Measurements from ENCODE around the gene PPP3R1. TPM values are rescaled to one million over a fixed set of nuclear protein-coding genes. Genes with fewer than 3 reads are reported as not detected.

PPP3R1 gene
- total and polyA plus RNA-seq, 2 of the 4 experiments (the other 2 are of a cell fraction) = 9.1 to 17.3 TPM

DNA sequence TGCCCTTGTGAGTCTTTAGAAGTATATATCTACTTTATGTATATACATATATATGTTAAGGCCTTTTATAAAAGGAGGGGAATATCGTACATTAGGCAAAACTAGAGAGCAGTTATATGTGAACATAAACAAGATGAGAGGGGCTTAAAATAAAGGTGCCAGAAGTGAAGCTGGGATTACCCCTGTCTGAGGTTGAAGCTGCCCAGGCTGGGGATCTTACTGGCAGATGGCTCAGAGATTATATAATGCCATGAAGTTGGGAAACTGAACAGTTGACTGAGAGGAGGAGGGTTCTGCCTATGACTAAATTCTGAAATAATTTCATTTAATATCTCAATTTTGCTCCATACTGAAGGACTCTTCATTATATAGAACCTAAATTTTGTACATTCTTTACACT lies 88.7 kb downstream of the PPP3R1 start:
- H3K4me2 ChIP-seq (ENCODE audit: low read depth, low read length) = no peak overlapping the region
- H3K18ac ChIP-seq (ENCODE audit: low read depth, low read length) = no peak overlapping the region
- no peak overlapping the region for H2BK120ac ChIP-seq (ENCODE audit: low read depth, low read length)
- H3K9me1 ChIP-seq (ENCODE audit: insufficient read depth, low read length) = no peaks in the 10 kb centered on the region
- H3K27me3 ChIP-seq (ENCODE audit: control insufficient read depth, insufficient read depth, low read length) = no peaks in the 10 kb centered on the region
- peaks cover 17% of the 10 kb centered on the region for H3K36me3 ChIP-seq (ENCODE audit: control insufficient read depth, insufficient read depth, low read length)
- no peak overlapping the region for H2BK20ac ChIP-seq (ENCODE audit: low read depth, low read length)
- dilution Hi-C loops (cut with HindIII; ENCODE audit: low sequenced_read_pairs, unreplicated experiment) (no loop called here), in situ Hi-C loops (cut with MboI; ENCODE audit: low sequenced_read_pairs) (no loop called here), intact Hi-C loops (cut with micrococcal nuclease) (no loop called here)
- CTCF ChIA-PET = no interaction called here
- H4K8ac ChIP-seq (ENCODE audit: low read depth in 2 of 2, low read length in 2 of 2) = no peak overlapping the region
- H3K56ac ChIP-seq (ENCODE audit: extremely low read depth, insufficient read depth, low read length) = no peak overlapping the region
- H4K91ac ChIP-seq (ENCODE audit: insufficient read depth, low read depth, low read length) = no peak overlapping the region
- H3K4me1 ChIP-seq (ENCODE audit: control insufficient read depth, insufficient read depth, low read length) = peaks cover 2% of the 10 kb centered on the region; the same call in 1 of the 2 replicates
- H3K4ac ChIP-seq (ENCODE audit: low read depth, low read length) = no peak overlapping the region
- H2BK15ac ChIP-seq (ENCODE audit: low read depth, low read length) = no peak overlapping the region
- TF ChIP-seq, protein P1, sequence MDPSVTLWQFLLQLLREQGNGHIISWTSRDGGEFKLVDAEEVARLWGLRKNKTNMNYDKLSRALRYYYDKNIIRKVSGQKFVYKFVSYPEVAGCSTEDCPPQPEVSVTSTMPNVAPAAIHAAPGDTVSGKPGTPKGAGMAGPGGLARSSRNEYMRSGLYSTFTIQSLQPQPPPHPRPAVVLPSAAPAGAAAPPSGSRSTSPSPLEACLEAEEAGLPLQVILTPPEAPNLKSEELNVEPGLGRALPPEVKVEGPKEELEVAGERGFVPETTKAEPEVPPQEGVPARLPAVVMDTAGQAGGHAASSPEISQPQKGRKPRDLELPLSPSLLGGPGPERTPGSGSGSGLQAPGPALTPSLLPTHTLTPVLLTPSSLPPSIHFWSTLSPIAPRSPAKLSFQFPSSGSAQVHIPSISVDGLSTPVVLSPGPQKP (IDR thresholded peaks at IDR 0.05; ENCODE audit: borderline replicate concordance, low read depth, low read length) = no peak
- no peak for TF ChIP-seq SMC3 (IDR thresholded peaks at IDR 0.05; ENCODE audit: low read depth, low read length)
- no peak for TF ChIP-seq CHD1 (IDR thresholded peaks at IDR 0.05; ENCODE audit: low read depth, low read length)
- TF ChIP-seq FOS (IDR thresholded peaks at IDR 0.05; ENCODE audit: low read depth, low read length) = no peak
- TF ChIP-seq, protein P2, sequence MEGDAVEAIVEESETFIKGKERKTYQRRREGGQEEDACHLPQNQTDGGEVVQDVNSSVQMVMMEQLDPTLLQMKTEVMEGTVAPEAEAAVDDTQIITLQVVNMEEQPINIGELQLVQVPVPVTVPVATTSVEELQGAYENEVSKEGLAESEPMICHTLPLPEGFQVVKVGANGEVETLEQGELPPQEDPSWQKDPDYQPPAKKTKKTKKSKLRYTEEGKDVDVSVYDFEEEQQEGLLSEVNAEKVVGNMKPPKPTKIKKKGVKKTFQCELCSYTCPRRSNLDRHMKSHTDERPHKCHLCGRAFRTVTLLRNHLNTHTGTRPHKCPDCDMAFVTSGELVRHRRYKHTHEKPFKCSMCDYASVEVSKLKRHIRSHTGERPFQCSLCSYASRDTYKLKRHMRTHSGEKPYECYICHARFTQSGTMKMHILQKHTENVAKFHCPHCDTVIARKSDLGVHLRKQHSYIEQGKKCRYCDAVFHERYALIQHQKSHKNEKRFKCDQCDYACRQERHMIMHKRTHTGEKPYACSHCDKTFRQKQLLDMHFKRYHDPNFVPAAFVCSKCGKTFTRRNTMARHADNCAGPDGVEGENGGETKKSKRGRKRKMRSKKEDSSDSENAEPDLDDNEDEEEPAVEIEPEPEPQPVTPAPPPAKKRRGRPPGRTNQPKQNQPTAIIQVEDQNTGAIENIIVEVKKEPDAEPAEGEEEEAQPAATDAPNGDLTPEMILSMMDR (conservative IDR thresholded peaks at IDR 0.05; ENCODE audit: low read depth, low read length) = no peak
- no peak for TF ChIP-seq RCOR1 (IDR thresholded peaks at IDR 0.05; ENCODE audit: insufficient replicate concordance, low read length)
- TF ChIP-seq POLR2A (IDR thresholded peaks at IDR 0.05; ENCODE audit: low read depth, low read length) = no peak
- no peak for TF ChIP-seq USF2 (IDR thresholded peaks at IDR 0.05; ENCODE audit: low read depth, low read length)
- no peak for TF ChIP-seq RFX5 (IDR thresholded peaks at IDR 0.05; ENCODE audit: low read depth, low read length)
- no peak for TF ChIP-seq NFE2L2 (IDR thresholded peaks at IDR 0.05; ENCODE audit: low read depth, low read length)
- TF ChIP-seq MXI1 (IDR thresholded peaks at IDR 0.05; ENCODE audit: borderline replicate concordance, low read depth, low read length) = no peak
- TF ChIP-seq RAD21 (IDR thresholded peaks at IDR 0.05; ENCODE audit: low read length) = no peak
- no peak for TF ChIP-seq BHLHE40 (IDR thresholded peaks at IDR 0.05; ENCODE audit: low read depth, low read length)
- no peak for TF ChIP-seq CEBPB (IDR thresholded peaks at IDR 0.05; ENCODE audit: low read depth, low read length)
- no peak for TF ChIP-seq MAFK (IDR thresholded peaks at IDR 0.05; ENCODE audit: low read depth, low read length)
- no peak overlapping the region for H3K4me3 ChIP-seq (ENCODE audit: insufficient read depth, low read depth, low read length)
- no peaks in the 10 kb centered on the region for H3K9me3 ChIP-seq (ENCODE audit: control insufficient read depth, insufficient read depth, low read length)
- no peak for ATAC-seq (ENCODE audit: low read depth)
- H2AK9ac ChIP-seq (replicated peaks; ENCODE audit: low read depth, low read length, poor library complexity) = no peak overlapping the region
- H4K5ac ChIP-seq (ENCODE audit: low read depth, low read length) = no peak overlapping the region
- H3K14ac ChIP-seq (replicated peaks; ENCODE audit: low read depth, low read length) = no peak overlapping the region
- H3K23ac ChIP-seq (ENCODE audit: low read depth, low read length) = no peak overlapping the region
- H2AFZ ChIP-seq (replicated peaks; ENCODE audit: low read length, poor library complexity) = no peak overlapping the region
- no peak overlapping the region for H2AK5ac ChIP-seq (ENCODE audit: low read depth, low read length)
- peaks cover 9 to 30% of the 10 kb centered on the region in 2 experiments for H3K79me1 ChIP-seq (ENCODE audit: low read depth in 1 of 2, low read length in 2 of 2)
- no CpG with 5 or more reads among the region's 1 CpG for WGBS, 2 experiments (ENCODE audit: extremely low coverage in 2 of 2, insufficient read length in 1 of 2)
- BruUV-seq (replicated peaks) = no TSS peak
- H2BK5ac ChIP-seq (ENCODE audit: low read depth, low read length, poor library complexity, severe bottlenecking) = no peak overlapping the region
- POLR2A ChIA-PET (ENCODE audit: unreplicated experiment) = no interaction called here
- no peaks in the 10 kb centered on the region for H4K20me1 ChIP-seq (ENCODE audit: insufficient read depth, low read length)
- no peak overlapping the region for H3K9ac ChIP-seq (ENCODE audit: low read depth, low read length)
- no peak for DNase-seq
- no peak overlapping the region for H3K27ac ChIP-seq (ENCODE audit: insufficient read depth, low read length)
